Vagina (tissue), 2 donors: Measurements from ENCODE around the gene CUEDC1. TPM values are rescaled to one million over a fixed set of nuclear protein-coding genes. Genes with fewer than 3 reads are reported as not detected.

ENCODE experiments used
- DNase-seq, 2 donors: peaks; one replicate each; pipeline ENCODE4 v3.0.0-alpha.2; 2017; ENCODE audit errors: extremely low spot score in 2 of 2
- H3K27ac ChIP-seq: fragments of 200-600 bp; sonication (generic); one replicate; pipeline ENCODE4 v1.5.1; 2019
- H3K27me3 ChIP-seq: fragments of 200-600 bp; sonication (generic); one replicate; pipeline ENCODE4 v1.5.1; 2019
- H3K36me3 ChIP-seq, 2 donors: fragments of 200-600 bp; sonication (generic); one replicate each; pipeline ENCODE4 v1.5.1; 2017 to 2019
- H3K4me1 ChIP-seq: fragments of 200-600 bp; sonication (generic); one replicate; pipeline ENCODE4 v1.5.1; 2019
- H3K4me3 ChIP-seq, 2 donors: fragments of 200-600 bp; sonication (generic); 1 replicate in 1 of 2; 2 replicates in 1 of 2; pipeline ENCODE4 v1.5.1; 2016 to 2019
- H3K9me3 ChIP-seq: fragments of 200-600 bp; sonication (generic); one replicate; pipeline ENCODE4 v1.5.1; 2019
- CTCF ChIP-seq, 3 experiments: fragments of 450-650 bp in 2 of 3; fragments of 200-600 bp in 1 of 3; sonication (generic) in 1 of 3; IDR thresholded peaks; one replicate each; pipeline ENCODE4 v1.5.1; 2017 to 2019; ENCODE audit warnings: antibody characterized with exemption in 3 of 3, mild to moderate bottlenecking in 2 of 3, moderate library complexity in 2 of 3
- POLR2A ChIP-seq, 2 donors: fragments of 450-650 bp; IDR thresholded peaks; one replicate each; pipeline ENCODE4 v1.6.1; 2017; ENCODE audit warnings: antibody characterized with exemption in 2 of 2, mild to moderate bottlenecking in 2 of 2, moderate library complexity in 2 of 2
- POLR2AphosphoS5 ChIP-seq, 2 donors: sonication (generic); formaldehyde crosslinking; IDR thresholded peaks; one replicate each; pipeline ENCODE4 v1.9.0; 2017; ENCODE audit warnings: antibody characterized with exemption in 2 of 2, mild to moderate bottlenecking in 2 of 2, low read depth in 1 of 2; ENCODE audit not compliant: insufficient read depth in 1 of 2
- intact Hi-C: fragments of 100-400 bp; cut with DNase I; formaldehyde crosslinking; loops from one replicate; pipeline ENCODE4 v1.15.1; 2023
- total RNA-seq: library from RNA; depleted of rRNA; stranded (reverse); fragments of >200 nt; gene quantifications from one replicate; pipeline ENCODE4 v1.2.3, GENCODE V29; 2016

The CUEDC1 gene
- total RNA-seq, 1 donor from 2014 or later = 28.7 TPM

- peaks cover 0 to 8% of the 10 kb centered on the region in 2 donors for H3K36me3 ChIP-seq
These were observed 75.7 kb downstream of the CUEDC1 start for GRCh38 chr17:57879437-57880085.

GRCh38 chr17:57877803-57878377, 77.3 kb downstream of the CUEDC1 start:
- TF ChIP-seq CTCF (IDR thresholded peaks at IDR 0.05) (no peak), POLR2A (IDR thresholded peaks at IDR 0.05) (no peak), POLR2AphosphoS5 (IDR thresholded peaks at IDR 0.05; ENCODE audit: insufficient read depth in 1 of 2, low read depth in 1 of 2) (no peak)
- intact Hi-C loops = no loop called here
- peak overlapping the region; percentile 76 for H3K27ac ChIP-seq
- DNase-seq = no peak
- peaks cover 87% of the 10 kb centered on the region for H3K4me1 ChIP-seq
- no peak overlapping the region for H3K4me3 ChIP-seq
- peaks cover 0 to 6% of the 10 kb centered on the region in 2 donors for H3K36me3 ChIP-seq
- no peaks in the 10 kb centered on the region for H3K9me3 ChIP-seq
- H3K27me3 ChIP-seq = no peaks in the 10 kb centered on the region

More at GRCh38 chr17:57879437-57880085, 75.7 kb downstream of the CUEDC1 start:
- Histone ChIP-seq H3K9me3 (no peaks in the 10 kb centered on the region), H3K4me1 (peaks cover 71% of the 10 kb centered on the region), H3K27ac (peak overlapping the region; percentile 76), H3K27me3 (no peaks in the 10 kb centered on the region), H3K4me3 (no peak overlapping the region)
- no peak for DNase-seq
- intact Hi-C loops = no loop called here
- no peak for TF ChIP-seq CTCF (IDR thresholded peaks at IDR 0.05)
- TF ChIP-seq POLR2A (IDR thresholded peaks at IDR 0.05) = no peak
- no peak for TF ChIP-seq POLR2AphosphoS5 (IDR thresholded peaks at IDR 0.05; ENCODE audit: insufficient read depth in 1 of 2, low read depth in 1 of 2)

- H3K27me3 ChIP-seq = no peaks in the 10 kb centered on the region
- peaks cover 86% of the 10 kb centered on the region for H3K4me1 ChIP-seq
- no peak overlapping the region for H3K4me3 ChIP-seq
- TF ChIP-seq CTCF (IDR thresholded peaks at IDR 0.05) (no peak), POLR2AphosphoS5 (IDR thresholded peaks at IDR 0.05; ENCODE audit: insufficient read depth in 1 of 2, low read depth in 1 of 2) (no peak), POLR2A (IDR thresholded peaks at IDR 0.05) (no peak)
- H3K27ac ChIP-seq = peak overlapping the region; percentile 82
- no peak for DNase-seq
- peaks cover 0 to 16% of the 10 kb centered on the region in 2 donors for H3K36me3 ChIP-seq
- no peaks in the 10 kb centered on the region for H3K9me3 ChIP-seq
- intact Hi-C loops = no loop called here
These were observed 78.4 kb downstream of the CUEDC1 start for GRCh38 chr17:57876866-57877237.

GRCh38 chr17:57876023-57876865, 79.0 kb downstream of the CUEDC1 start:
- TF ChIP-seq CTCF (IDR thresholded peaks at IDR 0.05) (no peak), POLR2A (IDR thresholded peaks at IDR 0.05) (no peak), POLR2AphosphoS5 (IDR thresholded peaks at IDR 0.05; ENCODE audit: insufficient read depth in 1 of 2, low read depth in 1 of 2) (no peak)
- Histone ChIP-seq H3K36me3 (peaks cover 0 to 16% of the 10 kb centered on the region in 2 donors), H3K27ac (peak overlapping the region; percentile 82), H3K4me3 (no peak overlapping the region), H3K27me3 (no peaks in the 10 kb centered on the region), H3K9me3 (no peaks in the 10 kb centered on the region), H3K4me1 (peaks cover 80% of the 10 kb centered on the region)
- no peak for DNase-seq
- intact Hi-C loops = no loop called here
